Measurements from ENCODE around the gene MT1H.
"Not testable (repeated sequence)": the region's sequence is repeated elsewhere in the genome, so short reads cannot be mapped to it uniquely, and the experiment has no call there.

The MT1H gene

DNA sequence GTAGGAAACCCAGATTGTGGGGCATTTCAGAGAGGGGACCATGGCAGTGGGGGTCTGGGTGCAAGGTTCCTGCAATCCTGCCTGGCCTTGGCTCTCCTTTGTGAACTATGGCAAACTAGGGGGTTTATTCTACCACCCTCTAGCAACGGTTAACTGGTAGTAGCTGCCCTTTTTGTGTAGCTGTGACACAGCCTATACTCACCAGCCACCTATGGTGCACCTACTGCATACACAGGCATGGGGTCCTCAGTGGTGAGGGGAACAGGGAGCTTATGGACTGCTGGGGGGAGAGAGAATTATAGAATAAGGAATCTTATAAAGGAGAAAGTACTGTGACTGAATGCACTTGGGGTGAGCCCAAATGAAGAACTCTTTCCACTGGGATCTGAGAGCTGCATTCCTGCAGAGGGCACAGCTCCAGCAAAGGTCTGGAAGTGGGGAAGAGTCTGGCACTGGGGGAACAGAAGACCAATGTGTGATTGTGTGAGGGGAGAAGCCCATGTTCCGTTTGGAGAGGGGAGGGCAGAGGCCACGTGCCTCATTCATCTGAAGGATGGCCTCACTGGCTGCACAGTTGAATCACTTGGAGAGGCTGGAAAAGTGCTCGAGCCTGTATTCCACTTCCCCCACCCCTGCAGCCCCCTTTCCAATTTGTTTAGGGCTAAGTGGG is 14.8 kb downstream of the MT1H start:
- DNase-seq (ENCODE audit: low spot score): no peak

DNA sequence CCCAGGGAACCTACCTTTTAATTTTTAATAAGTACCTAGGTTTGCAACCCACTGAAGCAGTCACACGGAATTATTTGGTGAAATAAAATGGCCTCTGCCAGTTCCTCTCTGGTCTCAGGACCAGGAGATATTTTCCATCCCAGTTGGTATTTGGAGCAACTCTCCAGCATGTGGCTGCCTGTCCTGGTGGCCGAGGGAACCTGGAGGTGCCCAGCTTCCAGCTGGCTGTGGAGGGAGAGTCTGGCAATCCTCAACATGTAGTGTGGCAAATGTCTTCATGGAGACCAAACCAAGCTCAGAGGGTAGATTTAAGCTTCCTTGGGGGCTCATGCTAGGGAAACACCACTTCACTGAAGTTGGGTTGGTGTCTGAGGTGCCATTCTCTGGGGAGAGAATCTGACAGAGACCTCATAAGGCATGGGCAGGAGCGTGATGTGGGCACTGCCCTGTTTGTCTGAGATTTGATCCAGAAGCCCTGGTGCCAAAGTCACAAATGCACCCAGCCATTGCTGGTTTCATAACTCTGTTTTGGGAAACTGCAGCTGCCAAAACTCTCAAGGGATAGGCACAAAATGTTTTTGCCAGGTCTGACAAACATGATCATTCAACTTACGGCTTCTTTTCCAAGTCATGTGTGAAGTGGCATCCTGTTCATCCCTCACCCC is 15.4 kb downstream of the MT1H start:
- DNase-seq (ENCODE audit: low spot score): no peak

DNA sequence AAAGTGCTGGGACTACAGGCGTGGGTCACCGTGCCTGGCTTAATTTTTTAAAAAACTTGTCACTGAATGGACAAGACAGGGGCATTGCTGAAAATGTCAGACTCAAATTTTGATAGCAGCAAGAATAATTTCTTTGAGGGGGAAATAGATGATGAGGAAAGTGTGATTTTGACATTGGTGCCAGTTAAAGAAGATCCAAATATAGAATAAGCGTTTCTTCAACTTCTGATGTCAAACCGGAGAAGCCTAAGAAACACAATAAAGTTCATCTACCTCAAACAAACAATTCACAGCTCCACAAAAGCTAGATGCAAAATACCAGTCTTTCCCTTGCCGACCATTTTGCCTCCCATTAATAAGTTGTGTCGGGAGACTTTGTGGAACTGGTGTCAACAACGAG is 17.1 kb downstream of the MT1H start:
- no peak for DNase-seq (ENCODE audit: low spot score)

DNA sequence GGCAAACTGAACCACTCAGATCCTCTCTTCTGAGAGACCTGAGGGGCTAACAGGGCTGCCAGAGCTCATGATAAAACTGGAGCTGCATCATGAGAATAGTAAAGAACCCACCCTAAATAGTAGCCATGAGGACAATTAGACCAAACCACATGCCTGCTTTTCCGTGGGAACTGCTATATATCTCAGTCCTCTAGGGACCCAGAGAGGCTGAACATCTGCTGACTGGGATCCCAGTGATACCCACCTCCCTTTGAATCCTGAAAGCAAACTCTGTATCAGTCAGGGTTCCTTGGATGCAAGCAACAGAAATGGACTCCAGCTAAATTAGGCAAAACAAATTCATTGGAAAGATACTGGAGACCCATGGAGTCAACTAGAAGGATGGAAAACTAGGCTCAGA is 19.1 kb downstream of the MT1H start:
- no peak for DNase-seq (ENCODE audit: low spot score)

DNA sequence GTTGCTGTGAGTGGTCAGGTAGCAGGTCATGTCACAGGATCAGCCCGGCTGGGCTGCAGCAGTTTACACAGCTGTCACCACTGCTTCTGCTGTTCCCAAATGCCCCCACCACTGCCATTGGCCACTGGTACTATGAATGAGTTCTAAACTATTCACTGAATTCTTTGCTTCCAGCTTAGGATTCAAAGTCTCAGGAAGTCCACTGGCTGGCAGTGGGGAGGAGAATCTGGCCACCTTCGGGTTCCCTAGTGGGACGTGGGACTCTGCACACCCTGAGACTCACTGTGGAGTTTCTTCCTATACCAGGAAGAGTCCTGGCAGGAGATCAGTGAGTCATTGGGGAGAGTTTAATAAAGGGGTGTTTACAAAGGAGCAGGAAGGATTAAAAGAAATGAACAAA is 19.6 kb downstream of the MT1H start:
- no peak for DNase-seq (ENCODE audit: low spot score)

DNA sequence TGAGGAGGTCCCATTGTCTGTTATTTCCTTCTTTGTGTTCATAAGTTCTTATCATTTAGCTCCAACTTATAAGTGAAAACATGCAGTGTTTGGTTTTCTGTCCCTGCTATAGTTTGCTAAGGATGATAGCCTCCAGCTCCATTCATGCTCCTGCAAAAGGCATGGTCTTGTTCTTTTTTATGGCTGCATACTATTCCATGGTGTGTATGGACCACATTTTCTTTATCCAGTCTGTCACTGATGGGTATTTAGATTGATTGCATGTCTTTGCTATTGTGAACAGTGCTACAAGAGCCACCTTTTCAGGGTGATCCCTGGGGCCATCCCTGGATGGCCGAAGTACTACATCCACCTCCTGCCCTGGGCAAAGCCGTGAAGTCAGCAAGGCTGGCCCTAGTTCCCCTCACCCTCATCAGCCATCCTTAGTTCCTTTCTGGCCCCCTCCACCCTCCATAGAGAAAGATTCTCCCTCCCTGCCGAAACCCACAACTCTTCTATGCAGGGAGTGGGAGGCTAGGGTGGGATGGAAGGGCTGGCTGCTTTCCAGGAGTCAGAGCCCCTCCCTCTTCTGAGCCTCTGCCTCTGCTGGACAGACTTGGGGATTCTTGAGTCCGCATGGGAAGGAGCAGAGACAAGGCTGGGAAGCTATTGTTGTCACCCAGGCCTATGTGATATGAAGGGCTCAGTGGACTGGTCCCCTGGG is 21.0 kb downstream of the MT1H start:
- no peak for DNase-seq (ENCODE audit: low spot score)

DNA sequence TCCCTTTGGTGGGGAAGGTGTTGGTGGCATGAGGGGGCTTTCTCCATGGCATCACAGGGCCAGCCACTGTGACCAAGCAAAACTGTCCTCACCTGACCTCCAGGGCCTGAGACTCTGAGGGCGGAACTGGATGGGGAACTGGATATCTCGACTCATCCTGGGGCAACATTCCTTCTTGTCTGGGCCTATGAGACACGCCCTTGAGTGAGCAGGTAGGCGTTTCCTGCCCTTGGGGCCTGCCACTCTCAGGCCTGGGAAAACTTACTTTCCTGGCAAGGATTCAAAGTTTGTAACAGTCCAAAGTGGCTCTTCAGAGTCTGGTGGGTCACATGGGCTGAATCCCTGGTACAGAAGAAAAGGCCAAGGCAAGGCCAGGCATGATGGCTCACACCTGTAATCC is 22.3 kb downstream of the MT1H start:
- DNase-seq (ENCODE audit: low spot score): no peak

DNA sequence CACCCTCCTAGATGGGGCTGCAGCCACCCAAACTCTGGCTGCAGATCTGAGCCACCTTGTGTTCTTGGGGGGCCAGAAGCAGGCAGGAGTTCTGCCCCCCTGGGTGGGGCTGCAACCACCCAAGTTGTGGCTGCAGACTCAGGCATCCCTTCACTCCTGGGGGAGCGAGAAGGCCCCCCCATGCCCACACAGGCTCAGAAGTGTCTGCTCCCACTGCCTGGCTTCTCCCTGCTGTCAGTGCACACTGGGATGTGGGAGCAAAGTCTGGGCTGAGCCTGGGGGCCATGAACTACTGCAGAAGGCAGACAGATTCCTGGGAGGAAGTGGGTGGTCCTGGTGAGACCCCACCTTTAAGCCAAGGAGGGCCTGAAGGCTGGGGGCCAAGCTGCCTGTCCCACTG is 25.6 kb downstream of the MT1H start:
- DNase-seq (ENCODE audit: low spot score): no peak

DNA sequence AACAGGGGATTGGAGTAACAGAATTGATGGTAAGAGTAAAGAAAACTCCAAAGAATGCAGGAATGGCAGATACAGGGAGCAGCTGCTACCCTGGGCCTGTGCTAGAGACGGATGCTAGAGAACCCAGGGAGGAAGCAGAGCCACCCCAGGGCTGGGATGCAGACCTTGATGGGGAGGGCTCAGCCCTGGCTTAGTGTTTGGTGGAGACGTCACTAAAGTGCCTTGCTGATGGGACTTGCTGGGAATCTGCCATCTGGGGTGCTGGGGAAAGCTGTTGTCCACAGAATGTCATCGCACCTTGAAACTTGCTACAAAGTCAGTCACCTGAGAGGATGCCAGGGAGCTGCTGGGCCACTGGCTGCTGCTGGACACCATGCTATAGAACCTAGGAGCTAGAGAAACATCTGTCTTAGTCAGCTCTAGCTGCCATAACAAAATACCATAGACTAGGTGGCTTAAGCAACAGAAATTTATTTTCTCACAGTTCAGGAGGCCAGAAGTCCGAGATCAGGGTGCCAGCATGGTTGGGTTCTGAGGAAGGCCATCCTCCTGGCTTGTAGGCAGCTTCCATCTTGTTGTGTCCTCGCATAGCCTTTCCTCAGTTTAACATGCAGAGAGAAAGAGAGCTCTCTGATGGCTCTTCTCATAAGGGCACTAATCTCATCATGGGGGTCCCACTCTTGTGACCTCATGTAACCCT is 28.0 kb downstream of the MT1H start:
- DNase-seq (ENCODE audit: low spot score): no peak

DNA sequence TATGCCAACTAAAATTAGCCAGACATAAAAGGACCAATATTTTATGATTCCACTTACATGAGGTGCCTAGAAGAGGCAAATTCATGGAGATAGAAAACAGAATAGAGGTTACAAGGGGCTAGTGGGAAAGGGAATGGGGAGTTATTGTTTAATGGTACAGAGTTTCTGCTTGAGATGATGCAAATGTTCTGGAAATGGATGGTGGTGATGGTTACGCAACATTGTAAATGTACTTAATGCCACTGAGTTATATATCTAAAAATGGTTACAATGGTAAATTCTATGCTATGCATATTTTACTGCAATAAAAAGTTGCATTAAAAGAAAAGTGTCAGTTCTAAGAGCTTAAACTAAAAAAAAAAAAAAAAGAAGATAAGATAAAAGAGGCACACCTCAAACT is 30.6 kb downstream of the MT1H start:
- no peak for DNase-seq (ENCODE audit: low spot score)

DNA sequence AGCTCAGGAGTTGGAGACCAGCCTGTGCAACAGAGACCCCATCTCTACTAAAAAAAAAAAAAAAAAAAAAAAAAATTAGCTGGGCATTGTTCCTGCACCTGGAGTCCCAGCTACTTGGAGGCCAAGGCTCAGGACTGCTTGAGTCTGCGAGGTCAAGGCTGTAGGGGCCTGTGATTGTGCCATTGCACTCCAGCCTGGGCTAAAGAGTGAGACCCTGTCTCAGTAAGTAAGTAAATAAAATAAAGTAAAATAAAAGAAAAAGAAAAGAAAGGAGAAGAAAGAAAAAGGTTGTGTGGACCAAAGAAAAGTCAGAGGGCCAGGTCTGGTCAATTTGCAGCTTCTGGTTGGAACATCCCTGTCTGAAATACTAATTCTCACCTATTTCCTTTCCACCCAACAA is 31.0 kb downstream of the MT1H start:
- no peak for DNase-seq (ENCODE audit: low spot score)

DNA sequence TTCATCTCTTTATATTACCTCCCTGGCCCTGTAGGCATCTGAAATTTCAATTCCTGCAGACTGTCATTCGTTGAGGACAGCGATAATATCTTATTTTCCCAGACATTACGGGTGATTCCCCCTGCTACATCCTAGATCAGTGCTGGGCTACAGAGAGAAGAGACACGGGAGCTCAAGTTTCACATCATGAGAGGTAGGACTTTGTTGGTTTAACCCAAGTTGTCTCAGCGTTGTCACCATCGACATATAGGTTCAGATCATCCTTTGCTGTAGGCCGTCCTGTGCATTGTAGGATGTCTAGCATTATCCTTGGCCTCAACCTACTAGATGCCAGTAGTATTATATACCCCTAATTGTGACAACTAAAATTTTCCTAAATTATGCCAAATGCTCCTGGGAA is 31.9 kb downstream of the MT1H start:
- DNase-seq (ENCODE audit: low spot score): no peak

DNA sequence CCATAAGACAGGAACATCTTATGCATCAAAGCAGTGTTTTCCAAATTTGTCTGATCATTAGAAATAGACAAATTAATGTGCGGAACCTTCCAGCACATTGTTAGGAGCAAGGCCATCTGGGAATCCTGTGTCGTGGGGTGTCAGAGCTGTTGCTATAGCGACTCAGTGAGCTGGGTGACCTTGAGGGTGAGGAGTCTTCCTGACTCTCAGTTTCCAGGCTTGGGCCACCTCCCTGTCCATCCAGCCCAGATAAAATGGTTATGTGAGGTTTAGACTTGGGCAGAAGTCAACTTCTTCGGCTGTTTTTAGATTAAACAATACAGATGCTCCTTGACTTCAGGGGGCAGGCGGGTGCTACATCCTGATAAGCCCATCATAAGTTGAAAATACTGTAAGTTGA is 33.2 kb downstream of the MT1H start:
- no peak for DNase-seq (ENCODE audit: low spot score)

DNA sequence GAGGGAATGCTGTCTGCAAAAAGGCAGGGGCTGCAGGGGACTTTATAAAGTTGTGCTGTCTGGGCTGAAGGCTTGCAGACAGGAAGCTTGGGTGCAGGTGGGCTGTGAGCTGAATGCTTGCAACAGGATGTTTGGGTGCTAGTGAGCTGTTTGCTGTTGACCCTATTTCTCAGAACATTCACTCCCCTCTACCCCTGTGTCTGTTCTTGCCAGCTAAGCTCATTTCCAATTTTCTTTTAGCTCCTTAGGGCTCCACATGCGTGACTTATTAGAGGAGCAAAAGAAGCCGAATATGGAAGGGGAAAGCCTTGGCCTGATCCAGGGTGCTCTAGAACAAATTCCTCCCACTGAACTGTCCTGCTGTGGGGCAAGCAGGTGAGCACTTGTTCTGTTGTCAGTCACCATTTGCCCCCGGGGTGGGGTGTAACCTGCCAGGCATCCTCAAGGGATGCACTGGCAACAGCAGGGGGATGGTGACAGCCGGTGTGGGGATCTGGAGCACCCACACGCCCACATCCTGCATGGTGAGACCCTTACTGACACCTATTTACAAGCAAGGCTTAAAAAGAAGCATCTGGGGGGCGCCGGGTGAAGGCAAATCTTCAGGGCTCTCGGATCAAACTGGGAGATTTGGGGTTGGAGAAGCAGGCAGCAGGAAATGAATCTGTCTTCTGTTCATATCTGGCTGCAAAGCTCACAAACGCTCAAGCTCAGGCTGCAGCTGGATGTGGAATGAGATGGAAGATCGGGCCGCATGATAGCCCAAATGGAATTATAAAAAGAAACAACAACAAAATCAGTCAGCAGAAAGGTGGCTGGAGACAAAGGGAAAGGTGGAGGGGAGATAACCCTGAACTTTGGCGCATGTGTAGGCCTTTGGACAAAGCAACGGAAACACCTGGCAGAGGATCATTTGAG is 39.2 kb downstream of the MT1H start:
- DNase-seq (ENCODE audit: low spot score): peak; percentile 44

DNA sequence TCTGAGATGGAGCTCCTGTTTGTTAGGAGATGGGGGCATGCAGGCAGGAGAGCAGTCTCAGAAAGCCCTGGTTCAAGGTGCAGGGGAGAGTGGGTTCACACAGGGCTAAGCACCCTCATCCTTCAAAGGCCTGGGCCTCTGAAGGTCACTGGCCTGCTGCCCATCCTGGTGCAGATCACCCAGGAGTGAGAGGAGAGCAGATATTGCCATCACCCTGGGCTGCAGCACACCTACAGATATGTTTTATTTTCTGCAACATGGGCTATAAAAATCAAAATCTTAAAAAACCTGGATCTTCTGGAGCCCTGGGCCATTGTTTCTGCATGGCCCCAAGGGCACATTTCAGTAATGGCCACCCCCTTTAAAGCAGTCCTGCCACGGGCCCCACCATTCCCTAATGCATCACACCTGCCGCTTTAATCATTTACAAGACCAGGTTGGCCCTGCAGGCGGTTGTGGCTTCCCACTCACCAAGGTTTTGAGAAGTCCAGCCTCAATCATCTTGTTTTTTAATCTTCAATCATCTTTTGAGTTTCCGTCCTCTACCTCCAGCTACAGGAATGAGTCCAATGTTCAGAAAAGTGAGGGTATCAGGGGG is 39.9 kb downstream of the MT1H start:
- no peak for DNase-seq (ENCODE audit: low spot score)

DNA sequence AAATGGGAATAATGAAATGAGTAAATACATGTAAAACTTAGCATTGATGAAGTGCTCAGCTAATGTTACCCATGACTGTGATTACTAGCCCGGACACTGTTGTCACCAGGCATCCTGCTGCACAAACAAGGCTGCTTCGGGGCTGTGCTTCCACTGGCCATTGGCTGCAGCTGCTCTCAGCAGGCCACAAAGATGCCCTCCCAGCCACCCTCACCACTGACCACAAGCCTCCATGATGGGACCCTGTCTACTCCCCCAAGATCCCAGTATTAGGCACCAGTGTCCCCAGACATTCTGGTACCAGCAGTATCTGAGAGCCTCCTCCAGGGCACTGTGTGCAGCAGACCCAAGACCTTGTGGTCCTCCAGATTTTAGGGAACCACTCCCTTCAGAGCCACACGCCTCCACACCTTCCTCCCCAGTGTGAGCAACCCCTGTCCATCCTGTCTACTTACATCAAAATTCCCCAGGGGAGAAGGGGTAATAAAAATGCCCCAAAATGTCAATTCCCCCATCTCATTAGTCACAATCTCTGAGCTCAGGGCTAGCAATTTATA is 40.6 kb downstream of the MT1H start:
- no peak for DNase-seq (ENCODE audit: low spot score)

DNA sequence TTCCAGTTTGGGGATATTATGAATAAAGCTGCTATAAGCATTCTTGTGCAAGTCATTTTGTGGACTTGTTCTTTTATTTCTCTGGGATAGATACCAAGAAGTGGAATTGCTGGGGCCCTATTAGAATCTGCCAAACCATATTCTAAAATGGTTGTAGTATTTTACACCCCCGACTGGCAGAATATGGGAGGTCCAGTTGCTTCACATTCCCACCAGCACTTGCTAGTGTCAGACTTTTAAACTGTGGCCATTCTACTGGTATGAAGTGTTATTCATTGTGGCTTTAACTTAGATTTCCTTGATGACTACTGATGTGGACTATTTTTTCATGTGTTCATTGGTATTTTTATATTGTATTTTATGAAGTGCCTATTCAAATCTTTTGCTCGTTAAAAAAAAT is 42.2 kb downstream of the MT1H start:
- no peak for DNase-seq (ENCODE audit: low spot score)

DNA sequence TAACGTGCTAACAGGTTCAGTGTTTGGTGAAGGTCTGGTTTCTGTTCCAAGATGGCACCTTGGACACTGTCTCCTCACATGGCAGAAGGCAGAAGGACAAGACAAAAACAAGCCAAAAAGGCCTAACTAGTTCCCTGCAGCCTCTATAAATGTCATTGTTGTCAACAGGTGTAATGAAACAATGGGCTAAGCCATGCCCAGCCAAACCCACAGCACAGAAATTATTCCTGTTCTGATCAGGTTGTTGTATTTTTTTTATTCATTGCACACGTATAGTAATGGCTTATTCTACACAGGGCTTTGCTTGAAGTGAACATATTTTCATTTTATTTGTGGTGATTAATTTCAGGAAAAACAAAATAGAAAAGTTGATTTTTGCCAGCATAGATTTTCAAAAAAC is 44.2 kb downstream of the MT1H start:
- no peak for DNase-seq (ENCODE audit: low spot score)

DNA sequence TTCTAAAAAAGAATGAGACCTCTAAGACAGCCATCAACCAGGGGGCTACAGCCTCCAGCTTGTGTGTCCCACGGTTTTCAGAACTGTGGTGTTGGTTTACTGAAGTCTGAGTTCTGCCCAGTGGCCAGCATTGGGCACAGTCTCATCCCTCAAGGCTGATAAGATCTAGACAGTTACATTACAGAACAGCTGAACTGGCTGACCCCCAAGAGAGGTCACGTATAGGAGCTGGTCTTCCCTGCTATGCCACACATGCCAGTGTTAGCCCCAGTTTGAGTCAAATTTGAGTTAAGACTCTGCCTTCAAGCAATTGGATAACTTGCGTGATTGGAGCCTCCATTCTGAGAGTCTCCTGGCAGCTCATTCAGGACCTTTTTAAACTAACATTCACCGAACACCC is 45.5 kb downstream of the MT1H start:
- peak; percentile 38 for DNase-seq (ENCODE audit: low spot score)

DNA sequence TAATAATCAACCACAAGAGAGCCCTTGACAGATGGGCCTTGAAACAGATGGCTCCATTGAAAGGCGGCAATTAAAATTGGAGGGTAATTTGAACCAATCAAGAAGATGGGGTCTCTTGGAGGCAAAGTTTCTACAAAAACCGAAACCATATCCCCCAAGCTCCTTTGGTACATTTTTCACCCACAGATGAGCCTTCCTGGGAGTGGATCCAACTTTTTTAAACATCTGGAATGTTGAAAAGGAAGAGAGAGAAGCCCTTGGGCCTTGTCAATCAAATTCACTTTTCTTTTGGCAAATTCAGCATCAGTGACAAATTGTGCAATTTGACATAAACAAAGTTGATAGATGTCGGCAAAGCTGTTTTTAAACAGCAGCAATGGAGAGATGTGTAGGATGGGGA is 47.1 kb downstream of the MT1H start:
- no peak for DNase-seq (ENCODE audit: low spot score)

DNA sequence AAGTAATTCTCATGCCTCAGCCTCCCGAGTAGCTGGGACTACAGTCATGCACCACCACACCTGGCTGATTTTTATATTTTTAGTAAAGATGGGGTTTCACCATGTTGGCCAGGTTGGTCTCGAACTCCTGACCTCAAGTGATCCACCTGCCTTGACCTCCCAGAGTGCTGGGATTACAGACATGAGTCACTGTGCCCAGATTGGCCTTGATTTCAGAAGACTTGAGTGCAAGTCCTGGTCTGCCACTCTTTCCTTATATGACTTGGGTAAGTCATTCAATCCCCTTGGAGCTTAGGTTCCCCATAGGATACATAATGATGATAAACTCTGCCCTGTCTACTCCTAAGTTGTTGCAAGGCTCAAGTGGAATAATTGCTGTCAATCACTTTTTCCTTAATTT is 47.9 kb downstream of the MT1H start:
- DNase-seq (ENCODE audit: low spot score): not testable (repeated sequence)

Measured in SK-N-DZ (cell line).